ENCODE data around the gene PTDSS2. TPM values are rescaled to one million over a fixed set of nuclear protein-coding genes. Genes with fewer than 3 reads are reported as not detected.

Gene PTDSS2
- total RNA-seq, 2 experiments from 2014 or later, result 24.6 to 26.1 TPM

DNA sequence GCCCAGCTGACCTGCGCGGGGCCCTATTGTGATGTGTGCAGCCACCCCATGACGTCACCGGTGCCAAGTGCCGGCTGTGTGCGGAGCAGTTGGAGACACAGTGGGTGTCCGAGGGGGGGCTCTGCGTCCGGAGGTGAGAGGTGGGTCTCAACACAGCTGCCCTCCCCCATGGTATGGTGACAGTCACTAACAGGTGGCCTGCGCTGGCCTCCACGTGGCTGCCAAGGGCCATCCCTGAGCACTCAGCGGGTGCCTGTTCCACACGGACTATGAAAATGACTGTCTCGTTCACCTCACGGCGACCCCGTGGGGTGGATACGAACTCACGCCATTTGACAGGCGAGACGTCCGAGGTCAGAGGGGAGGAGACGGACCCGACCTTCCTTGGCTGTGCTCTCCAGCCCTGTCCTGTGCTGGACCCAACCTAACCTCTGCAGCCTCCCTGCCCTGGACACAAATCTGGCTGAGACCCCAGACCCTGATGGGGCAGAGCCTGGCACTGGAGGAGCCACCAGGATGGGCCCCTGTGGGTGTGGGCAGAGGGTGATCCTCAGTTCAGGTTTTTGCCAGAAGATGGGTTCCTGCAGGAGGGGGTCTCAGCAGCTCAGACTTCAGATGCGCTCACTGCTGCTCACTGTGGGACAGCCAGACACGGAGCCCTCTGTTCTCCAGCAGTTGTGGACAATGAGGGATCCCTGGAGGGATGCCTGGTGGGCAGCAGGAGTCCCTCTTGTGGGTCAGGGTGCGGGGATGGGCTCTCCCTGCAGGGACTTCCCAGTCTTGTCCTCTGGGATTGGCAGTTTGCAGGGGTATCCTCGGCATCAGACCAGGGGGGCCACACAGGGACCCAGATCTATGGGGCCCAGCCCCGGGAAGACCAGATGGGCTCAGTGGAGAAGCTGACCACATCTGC lies 79.0 kb downstream of the PTDSS2 start:
- H3K9me3 Mint-ChIP-seq (ENCODE audit: insufficient read depth), result no peaks in the 10 kb centered on the region
- peaks cover 2% of the 10 kb centered on the region for H3K36me3 Mint-ChIP-seq (ENCODE audit: low read depth)
- H3K27ac Mint-ChIP-seq, result no peak overlapping the region
- ChIA-PET CTCF (no interaction called here), POLR2A (no interaction called here)
- H3K4me1 Mint-ChIP-seq (ENCODE audit: low read depth), result peaks cover 4% of the 10 kb centered on the region
- no peaks in the 10 kb centered on the region for H3K27me3 Mint-ChIP-seq (ENCODE audit: low read depth)
- H3K4me3 Mint-ChIP-seq, result no peak overlapping the region
- DNase-seq (no peak), ATAC-seq (no peak)

DNA sequence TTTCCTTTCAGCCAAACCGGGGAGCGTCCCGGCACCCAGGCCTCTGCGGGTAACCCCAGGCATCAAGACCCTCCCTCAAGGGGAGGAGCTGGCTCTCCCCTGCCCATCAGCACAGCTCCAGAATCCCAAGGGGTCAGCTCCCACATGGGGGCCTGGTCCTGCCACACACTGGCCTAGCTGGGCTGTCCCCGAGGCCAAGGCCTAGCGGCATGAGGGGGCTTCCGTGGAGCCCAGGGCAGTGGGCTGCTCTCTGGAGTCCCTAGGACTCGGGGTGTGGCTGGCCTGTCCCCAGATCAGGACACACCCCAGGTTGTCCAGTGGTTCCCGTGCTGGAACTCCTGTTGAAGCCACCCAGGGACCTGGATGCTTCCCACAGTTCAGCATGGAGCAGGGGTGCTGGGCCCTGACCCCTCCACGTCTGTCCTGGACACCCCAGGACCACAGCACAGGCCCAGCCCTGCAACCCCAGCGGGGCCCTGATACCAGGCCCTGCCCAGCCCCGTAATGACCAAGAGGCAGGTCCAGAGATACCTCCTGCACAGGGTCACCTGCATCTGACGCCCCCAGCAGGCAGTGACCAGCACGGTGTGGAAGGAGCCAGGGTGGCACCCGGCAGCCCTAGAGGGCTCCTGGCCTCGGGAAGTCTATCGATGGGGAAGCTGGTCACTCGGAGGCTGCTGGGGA lies 79.8 kb downstream of the PTDSS2 start:
- no peak overlapping the region for H3K4me3 Mint-ChIP-seq
- no peaks in the 10 kb centered on the region for H3K9me3 Mint-ChIP-seq (ENCODE audit: insufficient read depth)
- DNase-seq, result no peak
- POLR2A ChIA-PET, result no interaction called here
- CTCF ChIA-PET, result no interaction called here
- H3K27me3 Mint-ChIP-seq (ENCODE audit: low read depth), result no peaks in the 10 kb centered on the region
- no peak for ATAC-seq
- H3K36me3 Mint-ChIP-seq (ENCODE audit: low read depth), result peaks cover 2% of the 10 kb centered on the region
- peaks cover 7% of the 10 kb centered on the region for H3K4me1 Mint-ChIP-seq (ENCODE audit: low read depth)
- no peak overlapping the region for H3K27ac Mint-ChIP-seq

DNA sequence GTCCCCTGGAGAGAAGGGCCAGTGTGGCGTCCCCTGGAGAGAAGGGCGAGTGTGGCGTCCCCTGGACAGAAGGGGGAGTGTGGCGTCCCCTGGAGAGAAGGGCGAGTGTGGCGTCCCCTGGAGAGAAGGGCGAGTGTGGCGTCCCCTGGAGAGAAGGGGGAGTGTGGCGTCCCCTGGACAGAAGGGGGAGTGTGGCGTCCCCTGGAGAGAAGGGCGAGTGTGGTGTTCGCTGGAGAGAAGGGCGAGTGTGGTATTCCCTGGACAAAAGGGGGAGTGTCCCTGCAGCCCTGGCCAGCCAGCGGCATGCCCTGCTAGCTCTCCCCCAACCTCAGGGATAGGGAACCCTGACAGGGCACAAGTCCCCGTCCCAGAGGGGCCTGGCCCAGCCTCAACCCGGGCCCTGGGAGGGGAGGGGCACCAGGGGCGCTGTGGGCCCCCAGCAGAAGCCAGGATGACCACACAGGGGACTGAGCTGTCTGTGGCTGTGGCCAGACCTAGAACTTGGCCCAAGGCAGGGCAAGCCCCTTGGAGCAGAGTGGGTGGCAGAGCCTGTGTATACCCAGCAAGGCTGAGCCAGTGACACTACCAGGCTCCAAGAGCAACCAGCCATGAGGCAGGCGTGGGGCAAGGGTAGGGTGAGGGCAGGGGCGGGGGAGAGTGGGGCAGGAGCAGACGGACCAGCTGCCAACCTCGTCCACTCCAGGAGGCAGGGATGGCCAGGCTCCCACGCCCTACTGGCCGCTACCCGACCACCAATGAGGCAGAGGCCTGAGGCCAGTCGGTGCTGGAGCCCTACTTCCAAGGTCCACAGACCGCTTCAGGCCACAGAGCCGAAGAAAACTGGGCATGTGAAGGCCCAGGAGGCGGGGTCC lies 81.1 kb downstream of the PTDSS2 start:
- DNase-seq (no peak), ATAC-seq (no peak)
- H3K4me1 Mint-ChIP-seq (ENCODE audit: low read depth), result peaks cover 8% of the 10 kb centered on the region
- H3K4me3 Mint-ChIP-seq, result no peak overlapping the region
- no peak overlapping the region for H3K27ac Mint-ChIP-seq
- no peaks in the 10 kb centered on the region for H3K27me3 Mint-ChIP-seq (ENCODE audit: low read depth)
- CTCF ChIA-PET, result no interaction called here
- POLR2A ChIA-PET, result interaction anchor here (0.7 kb wide), 1 partner anchor 13 kb away, joined by 3 read pairs; no protein-coding TSS in a partner anchor
- peaks cover 2% of the 10 kb centered on the region for H3K36me3 Mint-ChIP-seq (ENCODE audit: low read depth)
- H3K9me3 Mint-ChIP-seq (ENCODE audit: insufficient read depth), result no peaks in the 10 kb centered on the region

- Mint-ChIP-seq H3K4me1 (ENCODE audit: low read depth) (peaks cover 11% of the 10 kb centered on the region), H3K9me3 (ENCODE audit: insufficient read depth) (no peaks in the 10 kb centered on the region), H3K4me3 (no peak overlapping the region), H3K27ac (no peak overlapping the region), H3K36me3 (ENCODE audit: low read depth) (peaks cover 2% of the 10 kb centered on the region), H3K27me3 (ENCODE audit: low read depth) (no peaks in the 10 kb centered on the region)
- DNase-seq (no peak), ATAC-seq (no peak)
- ChIA-PET POLR2A (interaction anchor here (0.7 kb wide), 1 partner anchor 12 kb away, joined by 3 read pairs; no protein-coding TSS in a partner anchor), CTCF (interaction anchor here (0.9 kb wide), 1 partner anchor 13 kb away, joined by 3 read pairs; no protein-coding TSS in a partner anchor)
These were observed 81.9 kb downstream of the PTDSS2 start for GRCh38 chr11:531919-532526.

- Mint-ChIP-seq H3K4me1 (ENCODE audit: low read depth) (peaks cover 15% of the 10 kb centered on the region), H3K4me3 (no peak overlapping the region), H3K9me3 (ENCODE audit: insufficient read depth) (no peaks in the 10 kb centered on the region), H3K27ac (no peak overlapping the region), H3K27me3 (ENCODE audit: low read depth) (no peaks in the 10 kb centered on the region), H3K36me3 (ENCODE audit: low read depth) (peaks cover 2% of the 10 kb centered on the region)
- POLR2A ChIA-PET, result no interaction called here
- CTCF ChIA-PET, result interaction anchor here (0.9 kb wide), 1 partner anchor 14 kb away, joined by 3 read pairs; no protein-coding TSS in a partner anchor
- ATAC-seq (no peak), DNase-seq (no peak)
These were observed 82.5 kb downstream of the PTDSS2 start for GRCh38 chr11:532527-532985.

DNA sequence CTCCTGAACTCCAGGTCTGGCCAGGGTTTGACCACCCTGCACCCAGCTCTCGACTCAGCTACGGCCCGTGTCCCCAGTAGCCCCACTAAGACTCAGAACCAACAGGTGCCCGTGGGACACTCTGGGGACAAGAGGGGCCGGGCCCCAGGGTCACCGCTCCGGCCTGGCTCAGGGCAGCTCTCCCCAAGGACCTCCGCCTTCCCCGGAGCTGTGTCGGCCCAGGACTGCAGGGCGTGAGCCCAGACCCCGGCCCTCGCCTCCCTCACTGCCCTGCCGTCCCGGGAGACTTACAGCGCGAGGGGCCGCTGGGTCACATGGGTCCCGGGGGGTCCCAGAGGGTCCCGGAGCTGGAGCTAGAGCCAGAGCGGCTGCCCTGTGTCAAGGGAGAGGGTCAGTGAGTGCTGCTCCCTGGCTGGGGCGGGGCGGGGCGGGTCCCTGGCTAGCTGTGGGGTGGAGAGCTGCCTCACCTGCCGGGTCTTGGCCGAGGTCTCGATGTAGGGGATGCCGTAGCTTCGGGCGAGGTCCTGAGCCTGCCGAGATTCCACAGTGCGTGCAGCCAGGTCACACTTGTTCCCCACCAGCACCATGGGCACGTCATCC lies 83.0 kb downstream of the PTDSS2 start:
- DNase-seq (no peak), ATAC-seq (no peak)
- CTCF ChIA-PET, result interaction anchor here (1.9 kb wide), 1 partner anchor 14 kb away, joined by 7 read pairs; no protein-coding TSS in a partner anchor
- Mint-ChIP-seq H3K27me3 (ENCODE audit: low read depth) (no peaks in the 10 kb centered on the region), H3K36me3 (ENCODE audit: low read depth) (peaks cover 2% of the 10 kb centered on the region), H3K27ac (no peak overlapping the region), H3K4me3 (no peak overlapping the region), H3K4me1 (ENCODE audit: low read depth) (peaks cover 21% of the 10 kb centered on the region), H3K9me3 (ENCODE audit: insufficient read depth) (no peaks in the 10 kb centered on the region)
- POLR2A ChIA-PET, result no interaction called here

- no peak overlapping the region for H3K27ac Mint-ChIP-seq
- peaks cover 2% of the 10 kb centered on the region for H3K36me3 Mint-ChIP-seq (ENCODE audit: low read depth)
- peaks cover 26% of the 10 kb centered on the region for H3K4me1 Mint-ChIP-seq (ENCODE audit: low read depth)
- ChIA-PET POLR2A (interaction anchor here (1.2 kb wide), 1 partner anchor 83 kb away, joined by 3 read pairs; the partner anchor contains the start of gene PTDSS2), CTCF (interaction anchor here (1.9 kb wide), 1 partner anchor 15 kb away, joined by 7 read pairs; no protein-coding TSS in a partner anchor)
- peak overlapping the region; percentile 71 for H3K4me3 Mint-ChIP-seq
- ATAC-seq (no peak), DNase-seq (no peak)
- H3K9me3 Mint-ChIP-seq (ENCODE audit: insufficient read depth), result no peaks in the 10 kb centered on the region
- H3K27me3 Mint-ChIP-seq (ENCODE audit: low read depth), result no peaks in the 10 kb centered on the region
These were observed 83.7 kb downstream of the PTDSS2 start for GRCh38 chr11:533586-534395.

GRCh38 chr11:534396-535209 lies 84.5 kb downstream of the PTDSS2 start:
- H3K27ac Mint-ChIP-seq, result peak overlapping the region; percentile 49
- H3K4me1 Mint-ChIP-seq (ENCODE audit: low read depth), result peaks cover 26% of the 10 kb centered on the region
- ChIA-PET POLR2A (interaction anchor here (1.2 to 1.9 kb wide), 2 partner anchors 84 to 192 kb away, joined by 3 to 4 read pairs; partner anchors contain the start of gene PTDSS2), CTCF (interaction anchor here (1.9 kb wide), 1 partner anchor 16 kb away, joined by 7 read pairs; no protein-coding TSS in a partner anchor)
- DNase-seq (no peak), ATAC-seq (no peak)
- peak overlapping the region; percentile 71 for H3K4me3 Mint-ChIP-seq
- H3K27me3 Mint-ChIP-seq (ENCODE audit: low read depth), result no peaks in the 10 kb centered on the region
- peaks cover 2% of the 10 kb centered on the region for H3K36me3 Mint-ChIP-seq (ENCODE audit: low read depth)
- no peaks in the 10 kb centered on the region for H3K9me3 Mint-ChIP-seq (ENCODE audit: insufficient read depth)

DNA sequence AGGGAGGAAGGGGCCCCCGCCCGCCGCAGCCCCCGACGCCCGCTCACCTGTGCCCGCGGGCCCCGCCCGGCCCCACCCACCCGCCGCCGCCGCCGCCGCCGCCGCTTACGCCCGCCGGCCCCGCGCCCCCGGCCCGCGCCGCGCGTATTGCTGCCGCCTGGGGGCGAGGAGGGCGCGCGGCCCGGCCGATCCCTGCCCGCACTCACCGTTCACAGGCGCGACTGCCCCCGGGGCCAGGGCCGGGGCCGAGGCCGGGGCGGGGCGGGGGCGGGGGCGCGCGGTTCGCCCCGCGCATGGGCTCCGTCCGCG lies 85.1 kb downstream of the PTDSS2 start:
- ATAC-seq, result no peak
- H3K36me3 Mint-ChIP-seq (ENCODE audit: low read depth), result peaks cover 2% of the 10 kb centered on the region
- H3K27me3 Mint-ChIP-seq (ENCODE audit: low read depth), result no peaks in the 10 kb centered on the region
- H3K9me3 Mint-ChIP-seq (ENCODE audit: insufficient read depth), result no peaks in the 10 kb centered on the region
- peaks cover 26% of the 10 kb centered on the region for H3K4me1 Mint-ChIP-seq (ENCODE audit: low read depth)
- POLR2A ChIA-PET, result interaction anchor here (0.6 to 1.9 kb wide), 4 partner anchors 29 to 284 kb away, joined by 3 to 6 read pairs (median 4); partner anchors contain the start of genes PTDSS2 and RNH1
- no peak overlapping the region for H3K27ac Mint-ChIP-seq
- DNase-seq, result no peak
- no peak overlapping the region for H3K4me3 Mint-ChIP-seq
- CTCF ChIA-PET, result no interaction called here
